ENCODE measurements around the gene FPGS. TPM values are rescaled to one million over a fixed set of nuclear protein-coding genes. Genes with fewer than 3 reads are reported as not detected.

The FPGS gene
- total and polyA plus RNA-seq, 2 of the 4 experiments (the other 2 are of a cell fraction): 43.9 to 75.7 TPM

DNA sequence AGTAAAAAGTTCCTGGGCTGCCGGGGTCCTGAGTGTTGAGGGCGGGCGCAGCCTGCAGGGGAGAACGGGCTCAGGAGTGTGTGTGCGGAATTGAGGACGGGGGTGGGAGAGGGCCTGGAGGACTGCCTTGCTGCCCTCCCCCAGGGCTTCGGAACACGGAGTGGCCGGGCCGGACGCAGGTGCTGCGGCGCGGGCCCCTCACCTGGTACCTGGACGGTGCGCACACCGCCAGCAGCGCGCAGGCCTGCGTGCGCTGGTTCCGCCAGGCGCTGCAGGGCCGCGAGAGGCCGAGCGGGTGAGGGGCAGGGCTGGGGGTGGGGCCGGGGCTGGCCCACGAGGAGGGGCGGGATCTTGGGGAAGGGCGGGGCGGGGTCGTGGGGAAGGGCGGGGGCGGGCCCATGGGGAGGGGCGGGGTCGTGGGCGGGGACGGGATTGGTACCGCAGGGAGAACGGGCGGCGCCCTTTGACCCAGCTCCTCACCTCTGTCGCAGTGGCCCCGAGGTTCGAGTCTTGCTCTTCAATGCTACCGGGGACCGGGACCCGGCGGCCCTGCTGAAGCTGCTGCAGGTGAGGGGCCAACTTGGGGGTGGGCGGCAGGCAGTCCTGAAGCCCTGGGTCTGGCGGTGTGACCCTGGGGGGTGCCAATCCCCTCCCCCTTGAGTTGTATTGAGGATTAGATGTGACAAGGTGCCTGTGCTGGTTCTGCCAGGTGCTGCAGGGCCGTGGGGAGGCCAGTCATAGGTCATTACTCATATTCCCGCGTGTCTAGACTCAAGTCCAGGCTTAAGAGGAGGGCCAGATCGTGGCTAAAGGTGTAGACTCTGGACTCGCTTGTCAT lies 7.1 kb downstream of the FPGS start:
- H3K4me1 ChIP-seq (ENCODE audit: control insufficient read depth, insufficient read depth, low read length): no peaks in the 10 kb centered on the region
- peak overlapping the region; percentile 55 for H2AK9ac ChIP-seq (replicated peaks; ENCODE audit: low read depth, low read length, poor library complexity)
- H4K5ac ChIP-seq (ENCODE audit: low read depth, low read length): no peak overlapping the region
- CTCF ChIA-PET: interaction anchor here (0.6 kb wide), 1 partner anchor 357 kb away, joined by 4 read pairs; no protein-coding TSS in a partner anchor
- H3K9me1 ChIP-seq (ENCODE audit: insufficient read depth, low read length): no peaks in the 10 kb centered on the region
- H3K56ac ChIP-seq (ENCODE audit: extremely low read depth, insufficient read depth, low read length): no peak overlapping the region
- in situ Hi-C loops (cut with MboI; ENCODE audit: low sequenced_read_pairs) (no loop called here), intact Hi-C loops (cut with micrococcal nuclease) (no loop called here), dilution Hi-C loops (cut with HindIII; ENCODE audit: low sequenced_read_pairs, unreplicated experiment) (no loop called here)
- H3K14ac ChIP-seq (replicated peaks; ENCODE audit: low read depth, low read length): no peak overlapping the region
- no peak for DNase-seq
- H3K4me3 ChIP-seq (ENCODE audit: insufficient read depth, low read depth, low read length): no peak overlapping the region
- no peak overlapping the region for H3K4ac ChIP-seq (ENCODE audit: low read depth, low read length)
- no peak overlapping the region for H3K18ac ChIP-seq (ENCODE audit: low read depth, low read length)
- H2AFZ ChIP-seq (replicated peaks; ENCODE audit: low read length, poor library complexity): peak overlapping the region; percentile 49
- H3K27ac ChIP-seq (ENCODE audit: insufficient read depth, low read length): no peak overlapping the region
- no peak overlapping the region for H3K23ac ChIP-seq (ENCODE audit: low read depth, low read length)
- H4K91ac ChIP-seq (ENCODE audit: insufficient read depth, low read depth, low read length): no peak overlapping the region
- BruUV-seq (replicated peaks): no TSS peak
- H2AK5ac ChIP-seq (ENCODE audit: low read depth, low read length): 0 out of 2 replicates have a peak overlapping the region, but pooled peaks have one; percentile 5
- TF ChIP-seq FOS (IDR thresholded peaks at IDR 0.05; ENCODE audit: low read depth, low read length) (no peak), SMC3 (IDR thresholded peaks at IDR 0.05; ENCODE audit: low read depth, low read length) (no peak), RAD21 (IDR thresholded peaks at IDR 0.05; ENCODE audit: low read length) (no peak), RFX5 (IDR thresholded peaks at IDR 0.05; ENCODE audit: low read depth, low read length) (no peak), CEBPB (IDR thresholded peaks at IDR 0.05; ENCODE audit: low read depth, low read length) (no peak), RCOR1 (IDR thresholded peaks at IDR 0.05; ENCODE audit: insufficient replicate concordance, low read length) (no peak), CHD1 (IDR thresholded peaks at IDR 0.05; ENCODE audit: low read depth, low read length) (no peak), BHLHE40 (IDR thresholded peaks at IDR 0.05; ENCODE audit: low read depth, low read length) (no peak), MAFK (IDR thresholded peaks at IDR 0.05; ENCODE audit: low read depth, low read length) (no peak), MAZ (IDR thresholded peaks at IDR 0.05; ENCODE audit: borderline replicate concordance, low read depth, low read length) (no peak)
- TF ChIP-seq, protein P1, sequence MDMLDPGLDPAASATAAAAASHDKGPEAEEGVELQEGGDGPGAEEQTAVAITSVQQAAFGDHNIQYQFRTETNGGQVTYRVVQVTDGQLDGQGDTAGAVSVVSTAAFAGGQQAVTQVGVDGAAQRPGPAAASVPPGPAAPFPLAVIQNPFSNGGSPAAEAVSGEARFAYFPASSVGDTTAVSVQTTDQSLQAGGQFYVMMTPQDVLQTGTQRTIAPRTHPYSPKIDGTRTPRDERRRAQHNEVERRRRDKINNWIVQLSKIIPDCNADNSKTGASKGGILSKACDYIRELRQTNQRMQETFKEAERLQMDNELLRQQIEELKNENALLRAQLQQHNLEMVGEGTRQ (IDR thresholded peaks at IDR 0.05; ENCODE audit: low read depth, low read length): no peak
- TF ChIP-seq, protein P2, sequence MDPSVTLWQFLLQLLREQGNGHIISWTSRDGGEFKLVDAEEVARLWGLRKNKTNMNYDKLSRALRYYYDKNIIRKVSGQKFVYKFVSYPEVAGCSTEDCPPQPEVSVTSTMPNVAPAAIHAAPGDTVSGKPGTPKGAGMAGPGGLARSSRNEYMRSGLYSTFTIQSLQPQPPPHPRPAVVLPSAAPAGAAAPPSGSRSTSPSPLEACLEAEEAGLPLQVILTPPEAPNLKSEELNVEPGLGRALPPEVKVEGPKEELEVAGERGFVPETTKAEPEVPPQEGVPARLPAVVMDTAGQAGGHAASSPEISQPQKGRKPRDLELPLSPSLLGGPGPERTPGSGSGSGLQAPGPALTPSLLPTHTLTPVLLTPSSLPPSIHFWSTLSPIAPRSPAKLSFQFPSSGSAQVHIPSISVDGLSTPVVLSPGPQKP (IDR thresholded peaks at IDR 0.05; ENCODE audit: borderline replicate concordance, low read depth, low read length): no peak
- WGBS, 2 experiments (ENCODE audit: extremely low coverage in 2 of 2, insufficient read length in 1 of 2): 48% methylated on average over 17 of the region's 57 CpGs; no CpG with 5 or more reads in 1 of the 2 experiments
- no peaks in the 10 kb centered on the region for H3K9me3 ChIP-seq (ENCODE audit: control insufficient read depth, insufficient read depth, low read length)
- no peak overlapping the region for H4K8ac ChIP-seq (ENCODE audit: low read depth in 2 of 2, low read length in 2 of 2)
- peaks cover 27 to 48% of the 10 kb centered on the region in 2 experiments for H3K79me1 ChIP-seq (ENCODE audit: low read depth in 1 of 2, low read length in 2 of 2)
- H4K20me1 ChIP-seq (ENCODE audit: insufficient read depth, low read length): peaks cover 14% of the 10 kb centered on the region
- H3K9ac ChIP-seq (ENCODE audit: low read depth, low read length): no peak overlapping the region
- peaks cover 66% of the 10 kb centered on the region for H3K36me3 ChIP-seq (ENCODE audit: control insufficient read depth, insufficient read depth, low read length)
- no peak overlapping the region for H2BK120ac ChIP-seq (ENCODE audit: low read depth, low read length)
- ATAC-seq (ENCODE audit: low read depth): peak; percentile 37
- no peak overlapping the region for H2BK5ac ChIP-seq (ENCODE audit: low read depth, low read length, poor library complexity, severe bottlenecking)
- no peaks in the 10 kb centered on the region for H3K27me3 ChIP-seq (ENCODE audit: control insufficient read depth, insufficient read depth, low read length)
- H2BK20ac ChIP-seq (ENCODE audit: low read depth, low read length): no peak overlapping the region
- POLR2A ChIA-PET (ENCODE audit: unreplicated experiment): interaction anchor here (0.5 kb wide), 1 partner anchor 18 kb away, joined by 6 read pairs; no protein-coding TSS in a partner anchor
- no peak overlapping the region for H2BK15ac ChIP-seq (ENCODE audit: low read depth, low read length)
- no peak overlapping the region for H3K4me2 ChIP-seq (ENCODE audit: low read depth, low read length)
